Measurements from ENCODE around the gene CNTN5.

Gene CNTN5

GRCh38 chr11:100319691-100320090 is 1298.9 kb downstream of the CNTN5 start:
- no peak for DNase-seq (ENCODE audit: low read depth)

DNA sequence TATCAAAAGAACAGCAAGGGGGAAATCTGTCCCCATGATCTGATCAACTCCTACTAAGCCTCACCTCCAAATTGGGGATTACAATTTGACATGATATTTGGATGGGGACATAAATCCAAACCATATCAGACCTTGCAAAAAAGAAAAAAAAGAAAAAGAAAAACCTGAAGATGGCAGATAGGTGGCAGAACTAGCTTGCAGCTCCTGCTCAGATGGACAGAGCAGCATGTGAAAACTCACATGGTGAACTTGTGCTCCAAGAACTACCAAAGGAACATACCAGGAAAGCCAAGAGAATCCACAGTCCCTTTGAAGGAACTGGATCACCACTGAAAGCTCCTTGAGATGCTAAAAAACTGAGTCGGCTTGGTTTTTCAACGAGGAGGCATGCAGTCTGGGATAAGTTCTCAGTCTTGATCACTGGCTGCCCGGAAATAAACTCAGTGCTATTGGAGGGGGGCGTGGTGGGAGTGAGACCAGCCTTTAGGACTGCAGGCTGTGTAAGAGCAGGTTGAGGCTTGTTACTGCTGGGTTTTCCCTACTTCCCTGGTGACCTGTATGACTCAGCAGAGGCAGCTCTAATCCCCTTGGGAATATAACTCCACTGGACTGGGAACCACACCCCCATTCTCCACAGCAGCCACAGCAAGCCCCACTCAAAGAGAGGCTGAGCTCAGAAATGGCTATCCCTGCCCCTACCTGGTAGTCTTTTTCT is 1308.0 kb downstream of the CNTN5 start:
- DNase-seq (ENCODE audit: low read depth), result no peak

- no peak for DNase-seq (ENCODE audit: low read depth)
These were observed 1308.6 kb downstream of the CNTN5 start for GRCh38 chr11:100329352-100329751.

GRCh38 chr11:100336873-100337272 is 1316.1 kb downstream of the CNTN5 start:
- DNase-seq (ENCODE audit: low read depth), result no peak

DNA sequence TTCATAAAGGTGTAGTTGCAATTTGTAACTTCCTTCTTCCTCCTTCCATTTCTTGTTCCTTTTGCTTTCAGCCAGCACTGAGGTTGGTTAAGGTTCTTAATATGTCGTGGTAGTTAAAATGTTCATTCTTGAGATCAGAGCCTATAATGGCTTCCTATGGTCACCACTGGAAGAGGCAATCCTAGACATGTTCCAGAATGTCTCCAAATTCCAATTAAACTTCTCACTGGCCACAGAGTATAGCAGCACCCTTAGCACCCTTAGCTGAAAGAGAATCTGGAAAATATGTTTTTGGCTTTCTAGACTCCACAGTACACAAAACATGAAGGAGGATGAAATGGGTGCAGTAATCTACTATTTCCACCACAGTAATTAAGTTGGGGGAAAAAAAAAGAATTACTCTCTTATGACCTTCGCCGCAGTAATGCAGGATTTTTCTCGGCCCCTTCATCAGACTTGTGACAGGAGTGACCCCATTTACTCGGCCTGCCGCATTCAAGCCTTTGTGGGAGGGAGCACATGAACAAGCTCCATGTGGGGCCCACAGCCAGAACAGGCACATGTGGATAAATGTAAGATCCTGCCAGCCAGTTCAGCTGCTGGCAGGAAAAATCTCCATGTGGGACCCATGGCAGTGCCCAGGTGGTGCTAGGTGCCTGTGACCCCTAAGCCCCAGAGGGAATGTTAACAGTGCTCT is 1317.5 kb downstream of the CNTN5 start:
- no peak for DNase-seq (ENCODE audit: low read depth)

- no peak for DNase-seq (ENCODE audit: low read depth)
These were observed 1319.9 kb downstream of the CNTN5 start for GRCh38 chr11:100340466-100341319.

GRCh38 chr11:100353083-100353482 is 1332.3 kb downstream of the CNTN5 start:
- DNase-seq (ENCODE audit: low read depth), result no peak

- no peak for DNase-seq (ENCODE audit: low read depth)
These were observed 1334.0 kb downstream of the CNTN5 start for GRCh38 chr11:100354736-100355135.

GRCh38 chr11:100356035-100356434 is 1335.3 kb downstream of the CNTN5 start:
- no peak for DNase-seq (ENCODE audit: low read depth)

DNA sequence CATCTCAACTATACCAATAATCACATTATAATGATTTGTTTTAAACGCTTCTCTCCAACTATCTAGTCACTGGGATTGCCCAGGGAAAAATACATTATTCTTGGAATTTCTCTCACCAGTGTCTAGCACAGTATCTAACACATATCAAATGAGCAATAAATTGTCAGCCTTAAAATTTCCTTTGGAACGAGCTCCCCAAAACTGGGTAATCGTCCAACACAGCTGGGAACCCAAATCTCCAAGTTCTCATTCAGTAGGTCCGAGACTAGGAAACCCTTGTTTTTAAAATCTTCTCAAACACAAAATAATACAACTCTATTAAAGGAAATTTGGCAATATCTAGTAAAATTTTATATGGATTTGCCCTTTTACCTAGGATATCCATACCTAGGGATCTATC is 1338.5 kb downstream of the CNTN5 start:
- DNase-seq (ENCODE audit: low read depth), result no peak

- DNase-seq (ENCODE audit: low read depth), result no peak
These were observed 1347.1 kb downstream of the CNTN5 start for GRCh38 chr11:100367892-100368291.

- DNase-seq (ENCODE audit: low read depth), result no peak
These were observed 1362.7 kb downstream of the CNTN5 start for GRCh38 chr11:100383357-100383865.

GRCh38 chr11:100396266-100396665 is 1375.5 kb downstream of the CNTN5 start:
- no peak for DNase-seq (ENCODE audit: low read depth)

DNA sequence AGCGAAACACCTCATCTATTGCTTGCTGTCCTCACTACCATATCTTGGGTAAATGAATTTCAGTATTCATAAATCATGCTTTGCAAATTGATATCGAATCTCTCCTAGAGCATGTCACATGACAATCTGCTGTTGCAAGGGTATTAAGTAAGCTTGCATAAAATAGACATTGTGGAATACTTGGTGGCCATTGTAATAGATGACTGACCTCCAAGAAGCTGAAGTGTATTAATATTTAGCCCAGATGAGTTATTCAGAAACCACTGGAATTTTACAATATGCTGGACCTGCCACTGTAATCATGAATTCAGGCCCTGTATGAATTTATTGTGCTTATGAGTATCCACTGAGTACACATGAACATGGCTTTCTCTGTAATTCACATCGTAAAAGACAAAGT is 1376.7 kb downstream of the CNTN5 start:
- no peak for DNase-seq (ENCODE audit: low read depth)

DNA sequence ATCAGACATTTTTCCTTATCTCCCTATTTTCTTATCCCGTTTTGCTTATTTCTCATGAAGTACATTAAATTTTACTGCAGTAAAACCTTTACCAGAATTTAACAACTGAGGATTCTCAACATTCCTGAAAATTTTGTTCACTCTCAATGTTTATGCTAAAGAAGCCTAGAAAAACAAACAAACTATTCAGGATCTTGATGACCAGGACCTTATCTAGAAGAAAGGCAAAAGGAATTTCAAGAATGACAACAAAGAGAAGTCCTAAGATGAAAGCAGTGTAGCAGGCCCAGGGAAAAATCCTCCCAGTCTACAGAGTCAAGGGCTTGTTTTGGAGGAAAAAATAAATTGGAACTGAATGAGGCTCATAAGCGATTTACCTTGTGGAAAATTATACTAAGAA is 1383.1 kb downstream of the CNTN5 start:
- no peak for DNase-seq (ENCODE audit: low read depth)

GRCh38 chr11:100404907-100405306 is 1384.2 kb downstream of the CNTN5 start:
- no peak for DNase-seq (ENCODE audit: low read depth)

Measured in stimulated activated CD8-positive, alpha-beta memory T cell treated with anti-CD3 and anti-CD28 coated beads, Interleukin-12 subunit alpha, Interleukin-12 subunit beta, amount 100 ng/mL, for 4 hours (primary cell).